ENCODE measurements around the gene ARHGAP22. TPM values are rescaled to one million over a fixed set of nuclear protein-coding genes. Genes with fewer than 3 reads are reported as not detected.

Gene ARHGAP22
- total RNA-seq, 6 donors from 2014 or later: 1.4 to 25.1 (median 7.1) TPM

DNA sequence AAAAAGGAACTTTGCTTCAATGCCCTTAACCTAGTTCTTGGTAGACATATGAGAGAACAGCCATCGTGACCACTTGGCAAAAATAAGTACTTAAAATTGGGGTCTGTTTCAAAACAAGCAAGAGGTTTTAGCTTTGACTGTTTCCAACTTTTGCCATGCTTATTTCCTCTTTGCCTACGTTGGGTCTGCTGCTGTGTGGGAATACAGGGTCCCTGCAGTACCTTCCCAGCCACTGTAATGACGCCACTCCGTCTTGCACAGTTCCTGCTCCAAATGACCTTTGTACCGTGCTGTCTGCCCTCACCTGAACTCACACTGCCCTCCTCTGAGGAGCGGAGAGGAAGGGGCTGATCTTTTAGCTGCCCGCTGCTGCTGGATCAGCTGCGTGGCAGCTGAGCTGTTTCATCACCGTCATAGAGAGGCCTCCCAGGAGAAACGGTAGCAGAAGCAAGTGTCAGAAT is 165.3 kb downstream of the ARHGAP22 start:
- peaks cover 0 to 14% (median 0%) of the 10 kb centered on the region in 4 donors for H3K36me3 ChIP-seq
- H3K9me3 ChIP-seq: no peaks in the 10 kb centered on the region
- H3K4me3 ChIP-seq: no peak overlapping the region
- TF ChIP-seq, protein P1, sequence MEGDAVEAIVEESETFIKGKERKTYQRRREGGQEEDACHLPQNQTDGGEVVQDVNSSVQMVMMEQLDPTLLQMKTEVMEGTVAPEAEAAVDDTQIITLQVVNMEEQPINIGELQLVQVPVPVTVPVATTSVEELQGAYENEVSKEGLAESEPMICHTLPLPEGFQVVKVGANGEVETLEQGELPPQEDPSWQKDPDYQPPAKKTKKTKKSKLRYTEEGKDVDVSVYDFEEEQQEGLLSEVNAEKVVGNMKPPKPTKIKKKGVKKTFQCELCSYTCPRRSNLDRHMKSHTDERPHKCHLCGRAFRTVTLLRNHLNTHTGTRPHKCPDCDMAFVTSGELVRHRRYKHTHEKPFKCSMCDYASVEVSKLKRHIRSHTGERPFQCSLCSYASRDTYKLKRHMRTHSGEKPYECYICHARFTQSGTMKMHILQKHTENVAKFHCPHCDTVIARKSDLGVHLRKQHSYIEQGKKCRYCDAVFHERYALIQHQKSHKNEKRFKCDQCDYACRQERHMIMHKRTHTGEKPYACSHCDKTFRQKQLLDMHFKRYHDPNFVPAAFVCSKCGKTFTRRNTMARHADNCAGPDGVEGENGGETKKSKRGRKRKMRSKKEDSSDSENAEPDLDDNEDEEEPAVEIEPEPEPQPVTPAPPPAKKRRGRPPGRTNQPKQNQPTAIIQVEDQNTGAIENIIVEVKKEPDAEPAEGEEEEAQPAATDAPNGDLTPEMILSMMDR (IDR thresholded peaks at IDR 0.05): no peak
- TF ChIP-seq EP300 (IDR thresholded peaks at IDR 0.05) (no peak), POLR2AphosphoS5 (IDR thresholded peaks at IDR 0.05) (no peak), POLR2A (IDR thresholded peaks at IDR 0.05) (no peak)
- H3K27me3 ChIP-seq: no peaks in the 10 kb centered on the region
- peak overlapping the region in 1 of 4 donors; percentile 23 for H3K27ac ChIP-seq
- WGBS, 2 donors: 48 to 55% methylated on average over 10 of the region's 10 CpGs
- ATAC-seq (ENCODE audit: low FRiP score in 2 of 2) (peak; percentile 55 to 65), DNase-seq (peak in 1 of 2 donors; percentile 49)
- H3K4me1 ChIP-seq: peaks cover 0 to 13% (median 2%) of the 10 kb centered on the region in 4 donors

DNA sequence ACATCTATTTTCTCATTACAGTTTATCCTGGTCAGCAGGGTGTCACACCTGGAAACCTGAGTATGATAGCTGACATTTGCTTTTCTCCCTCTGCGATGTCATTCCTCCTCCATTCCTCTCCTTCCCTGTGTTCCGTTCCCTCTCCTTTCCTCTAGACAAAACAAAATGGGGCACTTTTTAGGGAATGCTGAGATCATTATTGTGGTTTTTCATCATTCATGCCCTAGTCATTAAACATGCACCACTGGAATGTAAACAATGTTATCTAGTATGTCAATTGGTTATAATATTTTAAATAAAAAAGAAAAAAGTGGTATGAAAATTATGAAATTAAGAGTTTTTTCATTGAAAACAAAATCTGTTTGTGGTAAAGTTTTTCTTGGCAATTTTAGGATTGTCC is 165.8 kb downstream of the ARHGAP22 start:
- ATAC-seq (ENCODE audit: low FRiP score in 2 of 2): no peak
- Histone ChIP-seq H3K36me3 (peaks cover 0 to 14% (median 0%) of the 10 kb centered on the region in 4 donors), H3K4me3 (no peak overlapping the region), H3K27me3 (no peaks in the 10 kb centered on the region), H3K9me3 (no peaks in the 10 kb centered on the region), H3K4me1 (peaks cover 0 to 13% (median 2%) of the 10 kb centered on the region in 4 donors), H3K27ac (no peak overlapping the region)
- TF ChIP-seq EP300 (IDR thresholded peaks at IDR 0.05) (no peak), POLR2A (IDR thresholded peaks at IDR 0.05) (no peak), POLR2AphosphoS5 (IDR thresholded peaks at IDR 0.05) (no peak)
- TF ChIP-seq, protein P1 (IDR thresholded peaks at IDR 0.05): no peak
- 60 to 87% methylated on average over 2 of the region's 2 CpGs for WGBS, 2 donors
- DNase-seq: no peak

DNA sequence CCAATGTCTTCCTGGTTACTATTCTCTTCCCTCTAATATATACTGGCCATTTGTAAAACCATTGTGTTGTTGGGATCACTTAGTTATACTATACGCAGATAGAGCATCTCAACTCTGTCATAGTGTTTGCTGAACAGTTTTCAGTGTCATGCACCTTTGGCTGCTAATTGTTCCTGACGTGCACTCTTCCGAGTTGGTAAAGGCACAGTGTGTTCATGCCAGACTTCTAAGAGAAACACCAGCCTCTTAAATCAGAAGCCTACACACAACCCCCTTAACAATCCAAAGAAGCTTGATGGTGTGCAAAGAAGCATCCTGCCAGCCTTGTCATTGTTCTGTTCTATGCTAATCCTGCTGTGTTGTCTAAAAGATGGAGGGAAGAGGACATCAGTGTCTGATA is 167.3 kb downstream of the ARHGAP22 start:
- no peak overlapping the region for H3K4me3 ChIP-seq
- H3K36me3 ChIP-seq: peaks cover 0 to 17% (median 0%) of the 10 kb centered on the region in 4 donors
- ATAC-seq (ENCODE audit: low FRiP score in 2 of 2) (no peak), DNase-seq (no peak)
- WGBS, 2 donors: 97 to 100% methylated on average over 3 of the region's 3 CpGs
- no peak overlapping the region for H3K27ac ChIP-seq
- no peaks in the 10 kb centered on the region for H3K27me3 ChIP-seq
- H3K9me3 ChIP-seq: no peaks in the 10 kb centered on the region
- peaks cover 0 to 13% (median 2%) of the 10 kb centered on the region in 4 donors for H3K4me1 ChIP-seq
- TF ChIP-seq EP300 (IDR thresholded peaks at IDR 0.05) (no peak), POLR2A (IDR thresholded peaks at IDR 0.05) (no peak), POLR2AphosphoS5 (IDR thresholded peaks at IDR 0.05) (no peak)
- TF ChIP-seq, protein P1 (IDR thresholded peaks at IDR 0.05): no peak

DNA sequence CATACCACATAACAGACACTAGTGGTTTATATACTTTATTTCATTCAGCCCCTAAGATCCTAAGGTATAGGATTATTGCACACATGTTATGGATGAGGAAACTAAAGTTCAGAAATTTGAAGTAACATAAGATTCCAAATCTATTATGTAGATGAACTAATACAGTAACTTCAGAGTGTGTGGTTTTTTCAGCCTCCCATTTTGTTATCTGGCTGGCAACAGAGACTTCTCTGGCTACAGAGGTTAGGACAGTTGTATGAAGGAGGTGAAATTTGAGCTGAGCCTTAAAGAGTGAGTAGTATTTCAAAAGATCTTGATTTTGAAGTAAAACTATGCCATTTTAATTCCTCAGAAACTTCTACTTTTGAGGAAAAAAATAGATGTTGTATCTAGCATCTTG is 173.0 kb downstream of the ARHGAP22 start:
- Histone ChIP-seq H3K36me3 (peaks cover 0 to 30% (median 1%) of the 10 kb centered on the region in 4 donors), H3K4me3 (no peak overlapping the region), H3K9me3 (no peaks in the 10 kb centered on the region), H3K27ac (no peak overlapping the region), H3K27me3 (no peaks in the 10 kb centered on the region), H3K4me1 (no peaks in the 10 kb centered on the region)
- DNase-seq (no peak), ATAC-seq (ENCODE audit: low FRiP score in 2 of 2) (no peak)
- no peak for TF ChIP-seq POLR2AphosphoS5 (IDR thresholded peaks at IDR 0.05)
- TF ChIP-seq, protein P1 (IDR thresholded peaks at IDR 0.05): no peak
- TF ChIP-seq POLR2A (IDR thresholded peaks at IDR 0.05): no peak
- no peak for TF ChIP-seq EP300 (IDR thresholded peaks at IDR 0.05)

DNA sequence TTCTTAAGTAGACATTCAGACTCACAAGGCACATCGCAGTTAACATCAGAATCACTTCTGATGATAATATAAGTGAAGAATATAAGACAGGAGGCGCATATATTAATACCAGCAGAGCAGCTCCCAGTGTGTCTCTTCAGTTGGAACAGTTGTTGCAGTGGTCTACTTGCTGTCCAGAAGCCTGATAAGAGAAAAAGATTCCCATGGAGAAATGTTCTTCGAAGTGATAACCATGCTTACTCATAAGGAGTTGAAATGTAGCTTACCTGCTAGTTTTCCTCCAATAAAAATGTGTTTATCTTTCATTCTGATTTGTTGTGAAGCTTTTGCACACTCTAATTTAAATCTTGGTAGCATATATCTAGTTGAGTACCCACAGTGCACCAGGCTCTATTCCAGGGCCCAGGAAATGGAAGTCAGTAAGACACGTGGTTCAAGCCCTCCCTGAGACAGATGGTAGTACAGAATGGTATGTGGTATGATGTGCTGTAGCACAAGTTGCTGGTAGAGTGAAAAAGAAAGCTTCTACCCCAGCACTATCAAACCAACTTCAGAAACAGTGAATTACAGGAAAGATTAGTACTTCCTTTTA is 174.4 kb downstream of the ARHGAP22 start:
- Histone ChIP-seq H3K36me3 (peaks cover 0 to 31% (median 1%) of the 10 kb centered on the region in 4 donors), H3K27ac (no peak overlapping the region), H3K4me3 (no peak overlapping the region), H3K9me3 (no peaks in the 10 kb centered on the region), H3K27me3 (no peaks in the 10 kb centered on the region), H3K4me1 (no peaks in the 10 kb centered on the region)
- WGBS, 2 donors: 82 to 87% methylated on average over 4 of the region's 4 CpGs
- DNase-seq (no peak), ATAC-seq (ENCODE audit: low FRiP score in 2 of 2) (no peak)
- TF ChIP-seq, protein P1 (IDR thresholded peaks at IDR 0.05): no peak
- TF ChIP-seq POLR2AphosphoS5 (IDR thresholded peaks at IDR 0.05): no peak
- no peak for TF ChIP-seq POLR2A (IDR thresholded peaks at IDR 0.05)
- no peak for TF ChIP-seq EP300 (IDR thresholded peaks at IDR 0.05)

Measured in upper lobe of left lung (tissue), 6 donors.